Suprapubic skin (tissue), 4 donors: Measurements from ENCODE around the gene ARHGEF33.

ENCODE experiments used
- CTCF ChIP-seq, 2 donors: fragments of 200-600 bp in 1 of 2; fragments of 450-650 bp in 1 of 2; sonication (generic) in 1 of 2; IDR thresholded peaks; one replicate each; pipeline ENCODE4 v1.5.1; 2016 to 2019; ENCODE audit warnings: antibody characterized with exemption in 2 of 2, mild to moderate bottlenecking in 1 of 2, moderate library complexity in 1 of 2
- POLR2A ChIP-seq, 2 donors: fragments of 450-650 bp; IDR thresholded peaks; one replicate each; pipeline ENCODE4 v1.6.1; 2017; ENCODE audit warnings: antibody characterized with exemption in 2 of 2, mild to moderate bottlenecking in 2 of 2, moderate library complexity in 2 of 2
- POLR2AphosphoS5 ChIP-seq, 3 donors: sonication (generic); formaldehyde crosslinking; IDR thresholded peaks; one replicate each; pipeline ENCODE4 v1.6.1; 2017; ENCODE audit warnings: antibody characterized with exemption in 3 of 3

GRCh38 chr2:38873763-38874162, 15.9 kb upstream of the ARHGEF33 start:
- TF ChIP-seq CTCF (IDR thresholded peaks at IDR 0.05) (no peak), POLR2A (IDR thresholded peaks at IDR 0.05) (no peak), POLR2AphosphoS5 (IDR thresholded peaks at IDR 0.05) (no peak)
